Endothelial cell of umbilical vein (primary cell): Measurements from ENCODE around the gene DCLK2. TPM values are rescaled to one million over a fixed set of nuclear protein-coding genes. Genes with fewer than 3 reads are reported as not detected.

Source experiments
- BruUV-seq: library from RNA; stranded (reverse); fragments of 400-500 nt; replicated peaks from 2 replicates; lab custom pipeline; 2021; lab: Mats Ljungman, UMichigan
- CTCF ChIA-PET: fragments of 300-600, 350-600 bp; sonication (Branson Sonifier 250); formaldehyde crosslinking; loops from one replicate; lab custom pipeline; 2021; ENCODE audit warnings: antibody characterized with exemption, inconsistent platforms; lab: Charles Lee
- POLR2A ChIA-PET: fragments of 300-600, 350-600 bp; sonication (Branson Sonifier 250); formaldehyde crosslinking; loops from one replicate; lab custom pipeline; 2021; ENCODE audit warnings: antibody characterized with exemption, inconsistent platforms; lab: Charles Lee
- DNase-seq: peaks from one replicate; pipeline ENCODE4 v3.0.0-alpha.2; 2011; ENCODE audit warnings: low read depth, low spot score
- FAIRE-seq: peaks from 2 replicates; lab custom pipeline; 2011; peaks lifted over from hg19 to GRCh38; lab: Jason Lieb, UNC
- H2AFZ ChIP-seq: 2 replicates; pipeline ENCODE4 v1.6.0; 2012; ENCODE audit warnings: low read depth, low read length, control low read depth, inconsistent platforms
- H3K27ac ChIP-seq: 2 replicates; pipeline ENCODE4 v1.5.1; 2011; ENCODE audit warnings: low read depth, mild to moderate bottlenecking, control low read depth, low read length, moderate library complexity; ENCODE audit not compliant: insufficient read depth
- H3K27me3 ChIP-seq, 2 experiments: 2 replicates each; pipeline versions ENCODE4 v1.6.0 to v1.6.1; 2011; ENCODE audit warnings: low read length in 2 of 2, mixed read lengths in 1 of 2; ENCODE audit not compliant: control insufficient read depth in 2 of 2, insufficient read depth in 2 of 2
- H3K36me3 ChIP-seq, 2 experiments: 2 replicates in 1 of 2; 3 replicates in 1 of 2; pipeline ENCODE4 v1.5.1; 2011; ENCODE audit warnings: low read length in 2 of 2, mild to moderate bottlenecking in 1 of 2, moderate library complexity in 1 of 2; ENCODE audit not compliant: control insufficient read depth in 2 of 2, insufficient read depth in 2 of 2; ENCODE audit errors: extremely low read depth in 1 of 2
- H3K4me1 ChIP-seq: 3 replicates; pipeline ENCODE4 v1.5.1; 2011; ENCODE audit warnings: mild to moderate bottlenecking, low read length; ENCODE audit not compliant: control insufficient read depth, insufficient read depth; ENCODE audit errors: extremely low read depth
- H3K4me2 ChIP-seq: 2 replicates; pipeline ENCODE4 v1.6.1; 2011; ENCODE audit warnings: low read length, control low read depth, mixed read lengths; ENCODE audit not compliant: insufficient read depth
- H3K4me3 ChIP-seq, 3 experiments: fragments of 200-600 bp in 1 of 3; sonication (generic), shearing (Covaris generic) in 1 of 3; replicated peaks in 1 of 3; 2 replicates each; pipeline ENCODE4 v1.5.1; 2011 to 2016; ENCODE audit warnings: control low read depth in 3 of 3, low read length in 3 of 3, mild to moderate bottlenecking in 2 of 3, inconsistent platforms in 1 of 3, low read depth in 1 of 3, moderate library complexity in 1 of 3; ENCODE audit not compliant: insufficient read depth in 1 of 3
- H3K79me2 ChIP-seq: 2 replicates; pipeline ENCODE4 v1.6.0; 2012; ENCODE audit warnings: low read length, inconsistent platforms; ENCODE audit not compliant: control insufficient read depth, insufficient read depth
- H3K9ac ChIP-seq: replicated peaks from 2 replicates; pipeline ENCODE3; 2011; ENCODE audit warnings: low read length, control low read depth; ENCODE audit not compliant: insufficient read depth; ENCODE audit errors: extremely low read depth
- H3K9me1 ChIP-seq: replicated peaks from 3 replicates; pipeline ENCODE4 v1.6.0; 2011; ENCODE audit warnings: mild to moderate bottlenecking, low read length; ENCODE audit not compliant: control insufficient read depth, insufficient read depth; ENCODE audit errors: extremely low read depth
- H3K9me3 ChIP-seq: replicated peaks from 2 replicates; pipeline ENCODE4 v1.5.1; 2012; ENCODE audit warnings: low read length, inconsistent platforms; ENCODE audit not compliant: control insufficient read depth, insufficient read depth
- H4K20me1 ChIP-seq: replicated peaks from 2 replicates; pipeline ENCODE3; 2011; ENCODE audit warnings: mild to moderate bottlenecking, low read length; ENCODE audit not compliant: control insufficient read depth, insufficient read depth; ENCODE audit errors: extremely low read depth
- CTCF ChIP-seq, 2 donors: IDR thresholded peaks; 1 replicate in 1 of 2; 2 replicates in 1 of 2; pipeline ENCODE4 v1.5.1; 2011; ENCODE audit warnings: low read length in 2 of 2, mild to moderate bottlenecking in 2 of 2, moderate library complexity in 2 of 2, control low read depth in 1 of 2, inconsistent platforms in 1 of 2, low read depth in 1 of 2; ENCODE audit not compliant: insufficient read depth in 1 of 2; ENCODE audit errors: extremely low read depth in 1 of 2
- EZH2 ChIP-seq: IDR thresholded peaks from 2 replicates; pipeline ENCODE4 v1.6.1; 2012; ENCODE audit warnings: borderline replicate concordance, low read depth, mild to moderate bottlenecking, moderate library complexity, low read length, inconsistent platforms; ENCODE audit not compliant: severe bottlenecking
- FOS ChIP-seq: IDR thresholded peaks from 2 replicates; pipeline ENCODE4 v1.6.1; 2011; ENCODE audit warnings: mild to moderate bottlenecking, low read length, moderate library complexity, borderline replicate concordance; ENCODE audit not compliant: insufficient read depth
- GATA2 ChIP-seq: IDR thresholded peaks from 2 replicates; pipeline ENCODE4 v1.7.0; 2011; ENCODE audit warnings: low read depth, mild to moderate bottlenecking, moderate library complexity, mixed read lengths, low read length; ENCODE audit not compliant: insufficient read length, insufficient read depth
- JUN ChIP-seq: IDR thresholded peaks from 2 replicates; pipeline ENCODE4 v1.6.1; 2011; ENCODE audit warnings: borderline replicate concordance, low read depth; ENCODE audit not compliant: insufficient read length, insufficient read depth
- MYC ChIP-seq: IDR thresholded peaks from one replicate; pipeline ENCODE4 v1.6.1; 2011; ENCODE audit warnings: mild to moderate bottlenecking, low read depth, low read length
- POLR2A ChIP-seq: IDR thresholded peaks from 2 replicates; pipeline ENCODE4 v1.6.1; 2012; ENCODE audit warnings: low read depth, mild to moderate bottlenecking, control low read depth, low read length
- POLR2AphosphoS5 ChIP-seq: IDR thresholded peaks from 2 replicates; pipeline ENCODE4 v1.6.1; 2012; ENCODE audit warnings: low read depth, mild to moderate bottlenecking, control low read depth, low read length, moderate library complexity; ENCODE audit not compliant: insufficient read depth
- dilution Hi-C: fragments of 300-500 bp; cut with MboI; formaldehyde crosslinking; loops from one replicate; pipeline ENCODE4 v1.15.0; 2019; ENCODE audit warnings: low sequenced_read_pairs; ENCODE audit not compliant: extremely low pct_ligation_motif_present
- intact Hi-C: fragments of 100-400 bp; cut with micrococcal nuclease; formaldehyde crosslinking; loops from one replicate; pipeline ENCODE4 v1.10.0; 2022
- polyA plus RNA-seq, 4 experiments: library from polyadenylated mRNA; depleted of rRNA in 3 of 4; stranded (reverse) in 3 of 4; unstranded in 1 of 4; fragments of >200 nt; gene quantifications; 2 replicates each; pipeline versions ENCODE4 v1.2.1 to v1.2.3, GENCODE V29; 2011 to 2012; ENCODE audit warnings: missing spikeins in 1 of 4
- total RNA-seq: library from RNA; stranded (reverse); gene quantifications from 2 replicates; pipeline ENCODE4 v1.2.3, GENCODE V29; 2021
- TF ChIP-seq, protein P1 (sequence below): IDR thresholded peaks from 2 replicates; pipeline ENCODE4 v1.6.1; 2011; ENCODE audit not compliant: insufficient read depth, insufficient read length

The DCLK2 gene
- total and polyA plus RNA-seq, 2 donors (not counting 3 experiments of a cell fraction or from before 2014, with no cell fraction given) = 1.7 to 4.7 TPM

DNA sequence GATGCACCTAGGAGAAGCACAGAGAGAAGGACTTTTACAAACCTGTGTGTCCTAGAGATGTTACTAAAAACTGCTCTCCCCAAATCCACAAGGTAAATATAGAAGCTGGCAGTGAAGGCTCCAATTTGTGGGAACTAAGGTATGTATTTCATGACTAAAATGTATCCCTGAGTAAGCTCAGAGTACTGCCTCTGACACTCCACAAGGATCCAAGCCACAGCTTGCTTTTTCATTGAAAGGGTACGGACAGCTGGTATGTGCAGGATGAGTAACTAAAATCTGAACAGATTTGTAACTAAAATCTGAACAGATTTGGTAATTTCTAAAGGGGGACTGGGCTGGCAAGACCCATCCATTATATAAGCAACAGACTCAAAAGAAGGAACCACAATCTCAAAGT is 187.6 kb downstream of the DCLK2 start:
- no peak for FAIRE-seq
- H3K9me1 ChIP-seq = no peaks in the 10 kb centered on the region
- ChIA-PET CTCF (interaction anchor here (1.2 kb wide), 1 partner anchor 21 kb away, joined by 3 read pairs; no protein-coding TSS in a partner anchor), POLR2A (no interaction called here)
- H3K4me2 ChIP-seq = no peak overlapping the region
- dilution Hi-C loops = no loop called here
- no peaks in the 10 kb centered on the region for H3K27me3 ChIP-seq
- DNase-seq = no peak
- no peak overlapping the region for H3K9ac ChIP-seq
- no peak overlapping the region for H2AFZ ChIP-seq
- no peaks in the 10 kb centered on the region for H3K79me2 ChIP-seq
- no peaks in the 10 kb centered on the region for H3K4me1 ChIP-seq
- H3K27ac ChIP-seq = no peak overlapping the region
- H3K36me3 ChIP-seq = no peaks in the 10 kb centered on the region
- BruUV-seq = no TSS peak
- H4K20me1 ChIP-seq = no peaks in the 10 kb centered on the region
- no peak for TF ChIP-seq EZH2
- no peak for TF ChIP-seq POLR2A
- TF ChIP-seq POLR2AphosphoS5 = no peak
- TF ChIP-seq MYC = no peak
- TF ChIP-seq GATA2 = no peak
- no peak for TF ChIP-seq CTCF (IDR thresholded peaks at IDR 0.05; ENCODE audit: extremely low read depth in 1 of 2, insufficient read depth in 1 of 2, low read depth in 1 of 2, low read length in 2 of 2)
- TF ChIP-seq, protein P1, sequence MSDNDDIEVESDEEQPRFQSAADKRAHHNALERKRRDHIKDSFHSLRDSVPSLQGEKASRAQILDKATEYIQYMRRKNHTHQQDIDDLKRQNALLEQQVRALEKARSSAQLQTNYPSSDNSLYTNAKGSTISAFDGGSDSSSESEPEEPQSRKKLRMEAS = no peak
- TF ChIP-seq FOS = no peak
- TF ChIP-seq JUN = no peak
- H3K9me3 ChIP-seq = no peaks in the 10 kb centered on the region
- no peak overlapping the region for H3K4me3 ChIP-seq
- intact Hi-C loops = no loop called here
